Neural progenitor cell (in vitro differentiated cells): ENCODE results near the gene ATP6V0C. TPM values are rescaled to one million over a fixed set of nuclear protein-coding genes. Genes with fewer than 3 reads are reported as not detected.

ENCODE experiments used
- DNase-seq: peaks from one replicate; pipeline ENCODE4 v3.0.0-alpha.2; 2016; ENCODE audit warnings: low spot score
- H2AFZ ChIP-seq: fragments of 200-600 bp; sonication (generic); replicated peaks from 2 replicates; pipeline ENCODE4 v1.6.1; 2016; ENCODE audit warnings: antibody characterized with exemption
- H3F3A ChIP-seq: fragments of 200-600 bp; sonication (generic); 2 replicates; pipeline ENCODE4 v1.6.1; 2016; ENCODE audit warnings: antibody characterized with exemption, low read depth
- H3K27ac ChIP-seq: fragments of 200-600 bp; sonication (generic); 2 replicates; pipeline ENCODE4 v1.5.1; 2016; ENCODE audit warnings: mild to moderate bottlenecking
- H3K27me3 ChIP-seq: fragments of 200-600 bp; sonication (generic); 2 replicates; pipeline ENCODE4 v1.6.1; 2016; ENCODE audit warnings: mild to moderate bottlenecking, moderate library complexity
- H3K36me3 ChIP-seq: fragments of 200-600 bp; sonication (generic); 2 replicates; pipeline ENCODE4 v1.5.1; 2016
- H3K4me1 ChIP-seq: fragments of 200-600 bp; sonication (generic); 2 replicates; pipeline ENCODE4 v1.6.1; 2016; ENCODE audit warnings: mixed run types
- H3K4me2 ChIP-seq: fragments of 200-600 bp; sonication (generic); 2 replicates; pipeline ENCODE4 v1.6.1; 2016
- H3K4me3 ChIP-seq: fragments of 200-600 bp; sonication (generic); 2 replicates; pipeline ENCODE4 v1.5.1; 2016
- H3K79me2 ChIP-seq: fragments of 200-600 bp; sonication (generic); 2 replicates; pipeline ENCODE4 v1.6.1; 2016; ENCODE audit warnings: low read depth
- H3K9ac ChIP-seq: fragments of 200-600 bp; sonication (generic); 2 replicates; pipeline ENCODE4 v1.6.1; 2016
- H3K9me3 ChIP-seq: fragments of 200-600 bp; sonication (generic); 2 replicates; pipeline ENCODE4 v1.5.1; 2016; ENCODE audit warnings: low read depth
- H4K20me1 ChIP-seq: fragments of 200-600 bp; sonication (generic); 2 replicates; pipeline ENCODE4 v1.6.1; 2016; ENCODE audit warnings: low read depth
- H3K27ac Mint-ChIP-seq: 3 replicates; pipeline ENCODE4 v1.8.0; 2021; ENCODE audit warnings: mixed read lengths
- H3K27me3 Mint-ChIP-seq: 2 replicates; pipeline ENCODE4 v1.8.0; 2022; ENCODE audit warnings: low read depth, mild to moderate bottlenecking, inconsistent platforms, moderate library complexity, mixed read lengths; ENCODE audit not compliant: insufficient read depth
- H3K36me3 Mint-ChIP-seq: 3 replicates; pipeline ENCODE4 v1.8.0; 2021; ENCODE audit warnings: mixed read lengths
- H3K4me1 Mint-ChIP-seq: 3 replicates; pipeline ENCODE4 v1.8.0; 2021; ENCODE audit warnings: mixed read lengths
- H3K4me3 Mint-ChIP-seq: 3 replicates; pipeline ENCODE4 v1.8.0; 2021; ENCODE audit warnings: mild to moderate bottlenecking, moderate library complexity, mixed read lengths
- H3K9me3 Mint-ChIP-seq: 3 replicates; pipeline ENCODE4 v1.8.0; 2020; ENCODE audit warnings: mixed read lengths
- EZH2 ChIP-seq: fragments of 200-600 bp; sonication (generic); IDR thresholded peaks from 2 replicates; pipeline ENCODE4 v1.6.1; 2017; ENCODE audit warnings: antibody characterized with exemption, mild to moderate bottlenecking, moderate library complexity
- EZH2phosphoT487 ChIP-seq: fragments of 200-600 bp; sonication (generic); IDR thresholded peaks from 2 replicates; pipeline ENCODE4 v1.6.1; 2017; ENCODE audit warnings: antibody characterized with exemption
- total RNA-seq: library from RNA; depleted of rRNA; stranded (reverse); fragments of >200 nt; gene quantifications from 2 replicates; pipeline ENCODE4 v1.2.3, GENCODE V29; 2015; ENCODE audit warnings: low replicate concordance
- TF ChIP-seq, protein P1 (sequence below): fragments of 200-600 bp; sonication (generic); IDR thresholded peaks from 2 replicates; pipeline ENCODE4 v1.5.1; 2017; ENCODE audit warnings: antibody characterized with exemption, mild to moderate bottlenecking

ATP6V0C gene
- total RNA-seq, 1 donor from 2014 or later, result 11.6 TPM

GRCh38 chr16:2472488-2472864, 41.3 kb upstream of the ATP6V0C start:
- Mint-ChIP-seq H3K27me3 (peaks cover 12% of the 10 kb centered on the region), H3K36me3 (no peaks in the 10 kb centered on the region), H3K27ac (no peak overlapping the region), H3K4me1 (peaks cover 31% of the 10 kb centered on the region), H3K4me3 (peak overlapping the region; percentile 80), H3K9me3 (no peaks in the 10 kb centered on the region)
- Histone ChIP-seq H3K9ac (no peak overlapping the region), H2AFZ (no peak overlapping the region), H3K4me2 (no peak overlapping the region), H3K4me3 (no peak overlapping the region), H3K27ac (no peak overlapping the region), H3F3A (peaks cover 54% of the 10 kb centered on the region), H3K4me1 (peaks cover 47% of the 10 kb centered on the region), H3K9me3 (no peaks in the 10 kb centered on the region), H3K27me3 (peaks cover 59% of the 10 kb centered on the region), H4K20me1 (peaks cover 37% of the 10 kb centered on the region), H3K36me3 (no peaks in the 10 kb centered on the region), H3K79me2 (peaks cover 10% of the 10 kb centered on the region)
- no peak for DNase-seq
- TF ChIP-seq EZH2 (no peak), EZH2phosphoT487 (no peak)
- TF ChIP-seq, protein P1, sequence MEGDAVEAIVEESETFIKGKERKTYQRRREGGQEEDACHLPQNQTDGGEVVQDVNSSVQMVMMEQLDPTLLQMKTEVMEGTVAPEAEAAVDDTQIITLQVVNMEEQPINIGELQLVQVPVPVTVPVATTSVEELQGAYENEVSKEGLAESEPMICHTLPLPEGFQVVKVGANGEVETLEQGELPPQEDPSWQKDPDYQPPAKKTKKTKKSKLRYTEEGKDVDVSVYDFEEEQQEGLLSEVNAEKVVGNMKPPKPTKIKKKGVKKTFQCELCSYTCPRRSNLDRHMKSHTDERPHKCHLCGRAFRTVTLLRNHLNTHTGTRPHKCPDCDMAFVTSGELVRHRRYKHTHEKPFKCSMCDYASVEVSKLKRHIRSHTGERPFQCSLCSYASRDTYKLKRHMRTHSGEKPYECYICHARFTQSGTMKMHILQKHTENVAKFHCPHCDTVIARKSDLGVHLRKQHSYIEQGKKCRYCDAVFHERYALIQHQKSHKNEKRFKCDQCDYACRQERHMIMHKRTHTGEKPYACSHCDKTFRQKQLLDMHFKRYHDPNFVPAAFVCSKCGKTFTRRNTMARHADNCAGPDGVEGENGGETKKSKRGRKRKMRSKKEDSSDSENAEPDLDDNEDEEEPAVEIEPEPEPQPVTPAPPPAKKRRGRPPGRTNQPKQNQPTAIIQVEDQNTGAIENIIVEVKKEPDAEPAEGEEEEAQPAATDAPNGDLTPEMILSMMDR, result no peak

DNA sequence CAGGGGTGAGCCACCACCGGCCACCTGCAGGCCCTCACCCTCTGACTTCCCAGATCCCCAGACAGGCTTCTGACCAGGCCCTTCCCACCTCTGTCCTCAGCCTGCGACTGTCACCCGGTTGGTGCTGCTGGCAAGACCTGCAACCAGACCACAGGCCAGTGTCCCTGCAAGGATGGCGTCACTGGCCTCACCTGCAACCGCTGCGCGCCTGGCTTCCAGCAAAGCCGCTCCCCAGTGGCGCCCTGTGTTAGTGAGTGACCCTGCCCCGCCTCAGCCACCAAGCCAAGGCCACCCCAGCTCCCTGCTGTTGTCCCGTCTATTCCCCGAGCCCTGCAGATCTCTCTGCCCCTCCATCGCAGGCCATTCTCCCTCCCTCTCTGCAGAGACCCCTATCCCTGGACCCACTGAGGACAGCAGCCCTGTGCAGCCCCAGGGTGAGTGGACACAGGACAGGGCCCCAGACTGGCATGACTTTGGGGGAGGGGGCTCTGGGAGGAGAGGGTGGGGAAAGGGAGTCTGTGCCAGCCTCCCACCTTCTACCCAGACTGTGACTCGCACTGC, 40.8 kb upstream of the ATP6V0C start:
- no peak for DNase-seq
- Mint-ChIP-seq H3K27ac (no peak overlapping the region), H3K36me3 (no peaks in the 10 kb centered on the region), H3K4me1 (peaks cover 34% of the 10 kb centered on the region), H3K9me3 (no peaks in the 10 kb centered on the region), H3K27me3 (peaks cover 12% of the 10 kb centered on the region), H3K4me3 (peak overlapping the region; percentile 80)
- no peak overlapping the region for H2AFZ ChIP-seq
- H3K36me3 ChIP-seq, result no peaks in the 10 kb centered on the region
- no peak overlapping the region for H3K27ac ChIP-seq
- no peak overlapping the region for H3K9ac ChIP-seq
- peak overlapping the region; percentile 97 for H3K4me3 ChIP-seq
- H4K20me1 ChIP-seq, result peaks cover 41% of the 10 kb centered on the region
- no peaks in the 10 kb centered on the region for H3K9me3 ChIP-seq
- H3K4me2 ChIP-seq, result peak overlapping the region; percentile 98
- no peak for TF ChIP-seq EZH2
- TF ChIP-seq, protein P1, result no peak
- TF ChIP-seq EZH2phosphoT487, result no peak
- peaks cover 10% of the 10 kb centered on the region for H3K79me2 ChIP-seq
- H3K4me1 ChIP-seq, result peaks cover 47% of the 10 kb centered on the region
- peaks cover 49% of the 10 kb centered on the region for H3F3A ChIP-seq
- peaks cover 59% of the 10 kb centered on the region for H3K27me3 ChIP-seq

DNA sequence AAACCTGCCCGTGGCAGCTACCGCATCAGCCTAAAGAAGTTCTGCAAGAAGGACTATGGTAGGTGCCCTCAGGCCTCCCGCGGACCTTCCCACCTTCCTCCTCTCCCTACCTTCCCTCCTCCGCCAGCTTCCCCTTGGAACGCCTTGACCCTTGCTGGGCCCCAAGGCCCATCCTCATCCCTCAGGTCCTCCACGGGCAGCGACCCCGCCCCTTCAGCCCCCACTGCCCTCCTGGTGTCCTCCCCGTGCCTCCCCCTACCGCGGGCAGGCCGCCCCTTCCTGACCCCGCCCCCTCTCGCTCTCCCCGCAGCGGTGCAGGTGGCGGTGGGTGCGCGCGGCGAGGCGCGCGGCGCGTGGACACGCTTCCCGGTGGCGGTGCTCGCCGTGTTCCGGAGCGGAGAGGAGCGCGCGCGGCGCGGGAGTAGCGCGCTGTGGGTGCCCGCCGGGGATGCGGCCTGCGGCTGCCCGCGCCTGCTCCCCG, 40.3 kb upstream of the ATP6V0C start:
- Histone ChIP-seq H3K9ac (no peak overlapping the region), H3K27me3 (peaks cover 59% of the 10 kb centered on the region), H3K4me2 (peak overlapping the region; percentile 98), H3K27ac (no peak overlapping the region), H3F3A (peaks cover 44% of the 10 kb centered on the region), H3K79me2 (peaks cover 10% of the 10 kb centered on the region), H3K36me3 (no peaks in the 10 kb centered on the region), H3K9me3 (no peaks in the 10 kb centered on the region), H4K20me1 (peaks cover 41% of the 10 kb centered on the region), H2AFZ (no peak overlapping the region), H3K4me3 (peak overlapping the region; percentile 97), H3K4me1 (peaks cover 41% of the 10 kb centered on the region)
- Mint-ChIP-seq H3K36me3 (no peaks in the 10 kb centered on the region), H3K4me1 (peaks cover 33% of the 10 kb centered on the region), H3K4me3 (peak overlapping the region; percentile 80), H3K9me3 (no peaks in the 10 kb centered on the region), H3K27ac (no peak overlapping the region), H3K27me3 (peaks cover 12% of the 10 kb centered on the region)
- TF ChIP-seq, protein P1, result no peak
- TF ChIP-seq EZH2 (no peak), EZH2phosphoT487 (no peak)
- peak; percentile 38 for DNase-seq
